A549 treated with dexamethasone at 1 μM for 4 hours (cell line): ENCODE measurements around the gene FAM83F. TPM values are rescaled to one million over a fixed set of nuclear protein-coding genes. Genes with fewer than 3 reads are reported as not detected.

Source experiments
- total RNA-seq: library from RNA; stranded (reverse); fragments of 200-300 nt; extraction: Qiagen RNA extraction; gene quantifications from 5 replicates; pipeline ENCODE4 v1.2.3, GENCODE V29; 2022

Gene FAM83F
- 0.01 TPM in 1 of 5 replicates, not detected in the others for total RNA-seq

GRCh38 chr22:39994566-39995392 is at the start of gene FAM83F:
FAM83F (plus strand) TSS chr22:39994954; CDS start chr22:39995043, 89 bp downstream.

DNA sequence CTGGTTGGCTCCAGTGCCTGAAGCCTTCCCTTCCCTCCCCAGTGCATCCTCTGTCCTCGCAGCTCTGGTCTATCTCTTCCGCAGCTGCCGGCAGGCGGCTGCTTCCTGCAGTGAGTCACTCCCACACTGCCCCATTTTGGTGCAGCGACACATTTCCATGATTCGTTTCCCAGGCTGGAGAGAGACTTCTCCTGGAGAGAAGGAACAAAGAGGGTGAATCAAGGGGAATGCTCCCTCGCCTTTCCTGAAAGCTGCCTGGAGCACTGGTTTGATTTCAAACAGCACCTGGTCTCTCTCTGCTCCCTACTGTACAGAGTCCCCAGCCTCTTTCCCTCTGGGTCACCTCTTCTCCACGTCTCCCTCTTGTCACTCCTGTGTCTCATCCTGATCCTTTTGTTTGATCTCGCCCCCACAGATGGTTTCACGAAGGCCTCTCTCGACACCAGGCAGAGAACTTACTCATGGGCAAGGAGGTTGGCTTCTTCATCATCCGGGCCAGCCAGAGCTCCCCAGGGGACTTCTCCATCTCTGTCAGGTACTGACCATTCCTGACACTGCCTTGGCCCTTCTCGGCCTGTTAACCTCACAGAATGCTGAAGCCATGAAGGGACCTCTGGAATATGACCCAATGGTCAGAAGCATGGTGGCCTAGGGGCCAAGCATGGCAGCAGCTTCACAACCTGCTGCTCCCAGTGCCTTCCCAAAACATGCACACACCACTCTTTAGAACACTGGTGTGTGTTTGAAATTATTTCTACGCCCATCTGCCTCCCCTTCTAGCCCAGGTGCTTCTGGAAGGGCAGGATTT is 34.9 kb upstream of the FAM83F start, which contains the start of gene TMA7B:
Gene TMA7B (plus strand): TSS at position 758 of the 808 bp plus-strand sequence. CDS start 3,978 bp downstream, outside the sequence.

Other genes starting within 250 kb of the FAM83F start
- not detected in 5 replicates for gene ENTHD1, start 101.2 kb upstream of the FAM83F start, total RNA-seq
- 0.12 TPM in 1 of 5 replicates, not detected in the others for gene GRAP2, start 93.9 kb upstream of the FAM83F start, total RNA-seq
- gene TMA7B, start 34.6 kb upstream of the FAM83F start, total RNA-seq = not detected in 5 replicates
- gene TNRC6B, start 183.0 kb downstream of the FAM83F start, total RNA-seq = 3.6 to 7.3 TPM (median 6.3 TPM) in 5 replicates